GM12891 (cell line): ENCODE data around the gene LAYN.
A peak's percentile ranks its signal among the peaks of the same experiment; 100 is the strongest.

Experiments used
- DNase-seq: peaks from one replicate; pipeline ENCODE4 v3.0.0; 2011; ENCODE audit warnings: low spot score; ENCODE audit not compliant: insufficient read length
- FAIRE-seq: peaks from 2 replicates; lab custom pipeline; 2011; peaks lifted over from hg19 to GRCh38; lab: Jason Lieb, UNC
- PAX5 ChIP-seq: IDR thresholded peaks from 2 replicates; pipeline ENCODE4 v1.6.1; 2011; ENCODE audit warnings: low read length, moderate library complexity, mild to moderate bottlenecking; ENCODE audit not compliant: insufficient read depth, severe bottlenecking
- POLR2A ChIP-seq: IDR thresholded peaks from 2 replicates; pipeline ENCODE4 v1.6.1; 2011; ENCODE audit warnings: low read depth, low read length, control low read depth
- POLR2AphosphoS5 ChIP-seq: IDR thresholded peaks from 2 replicates; pipeline ENCODE4 v1.6.1; 2011; ENCODE audit warnings: low read depth, low read length, control low read depth
- POU2F2 ChIP-seq: IDR thresholded peaks from 2 replicates; pipeline ENCODE4 v1.6.1; 2011; ENCODE audit warnings: low read depth, mild to moderate bottlenecking, control low read depth, low read length, moderate library complexity
- SPI1 ChIP-seq: IDR thresholded peaks from 2 replicates; pipeline ENCODE4 v1.6.1; 2011; ENCODE audit warnings: low read depth, low read length, control low read depth
- TAF1 ChIP-seq: IDR thresholded peaks from 2 replicates; pipeline ENCODE4 v1.6.1; 2011; ENCODE audit warnings: low read depth, low read length, control low read depth

The LAYN gene

DNA sequence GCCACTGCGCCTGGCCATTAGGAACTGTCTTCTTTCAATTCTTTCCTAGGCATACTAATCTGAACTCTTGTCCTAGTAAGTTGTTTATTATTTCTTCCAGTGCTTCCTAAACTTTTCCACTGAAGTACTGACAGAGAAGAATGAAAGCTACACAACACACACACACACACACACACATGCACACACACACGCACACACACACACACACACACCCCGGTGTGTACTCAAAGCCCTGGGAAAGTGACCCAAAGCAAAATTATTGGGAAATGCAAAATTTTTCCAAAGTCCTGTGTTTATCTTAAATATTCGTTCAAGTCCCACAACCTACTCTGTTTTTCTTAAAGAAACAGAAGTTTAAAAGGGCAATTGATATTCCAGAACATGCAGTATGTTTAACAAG is 42.4 kb downstream of the LAYN start:
- DNase-seq (no peak), FAIRE-seq (no peak)
- TF ChIP-seq SPI1 (no peak), POLR2A (no peak), TAF1 (no peak), POLR2AphosphoS5 (no peak), PAX5 (no peak), POU2F2 (no peak)

DNA sequence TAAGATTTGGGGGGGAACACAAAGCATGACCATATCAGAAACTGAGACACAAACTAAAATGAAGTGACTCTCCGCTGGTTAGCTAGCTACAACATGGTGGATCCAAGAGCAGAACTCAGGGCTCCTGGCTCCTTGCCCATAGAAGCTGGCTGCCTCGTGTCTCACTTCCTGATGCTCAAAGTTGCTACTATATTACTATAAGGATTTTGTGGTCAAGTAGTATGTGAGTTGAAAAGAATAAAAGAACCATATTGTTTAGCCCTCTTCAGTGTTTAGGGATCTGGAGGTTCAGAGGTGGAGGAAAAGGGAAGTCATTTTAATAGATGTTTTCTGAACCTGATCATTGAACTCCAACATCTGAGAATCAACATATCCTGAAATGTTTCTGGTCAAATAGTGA is 44.9 kb downstream of the LAYN start:
- FAIRE-seq = no peak
- no peak for TF ChIP-seq POLR2AphosphoS5
- TF ChIP-seq POLR2A = no peak
- peak; percentile 19; the same call in 1 of the 2 replicates for TF ChIP-seq SPI1
- no peak for DNase-seq

DNA sequence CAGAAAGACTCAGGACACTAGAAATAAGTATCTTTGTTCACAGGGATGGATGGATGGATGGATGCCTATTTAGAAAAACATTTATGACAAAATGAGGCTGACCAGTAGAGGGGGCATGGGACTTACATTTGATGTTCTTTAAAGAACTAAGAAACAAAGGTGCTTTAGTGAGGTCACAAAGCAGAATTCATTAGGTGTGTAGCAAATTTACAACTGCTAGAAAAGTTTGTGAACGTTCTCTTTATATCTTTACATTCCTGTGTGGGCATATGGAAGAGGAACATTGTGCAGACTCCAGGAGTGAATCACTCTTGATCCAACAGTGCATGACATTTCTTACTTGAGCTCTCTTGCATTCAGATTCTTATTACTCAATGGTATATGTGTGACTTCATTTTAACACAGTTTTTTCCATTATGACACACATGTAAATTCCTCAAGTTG is 45.9 kb downstream of the LAYN start:
- FAIRE-seq (peak; percentile 87), DNase-seq (no peak)
- TF ChIP-seq TAF1 = no peak
- TF ChIP-seq SPI1 = no peak
- no peak for TF ChIP-seq PAX5
- TF ChIP-seq POLR2AphosphoS5 = no peak
- no peak for TF ChIP-seq POLR2A
- TF ChIP-seq POU2F2 = no peak

DNA sequence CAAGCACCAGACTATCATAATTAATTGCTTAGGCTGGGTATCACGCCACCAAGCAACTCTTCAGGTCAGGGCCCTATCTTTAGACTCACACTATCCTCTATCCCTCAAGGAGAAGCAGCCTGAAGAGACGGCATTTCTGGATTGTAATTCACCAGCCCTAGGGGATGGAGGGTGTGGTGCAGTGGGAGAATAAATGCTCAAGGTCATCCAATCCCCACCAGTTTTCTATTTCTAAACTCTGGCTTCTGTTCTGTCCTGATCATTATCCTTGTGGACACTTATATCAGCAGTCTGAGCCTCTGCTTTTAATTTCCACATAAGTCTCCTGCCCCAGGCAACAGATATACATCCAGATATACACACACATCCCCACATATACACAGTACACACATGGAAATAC is 48.6 kb downstream of the LAYN start:
- TF ChIP-seq POU2F2 (no peak), PAX5 (no peak), POLR2AphosphoS5 (no peak), POLR2A (no peak), SPI1 (no peak), TAF1 (no peak)
- DNase-seq (no peak), FAIRE-seq (no peak)

DNA sequence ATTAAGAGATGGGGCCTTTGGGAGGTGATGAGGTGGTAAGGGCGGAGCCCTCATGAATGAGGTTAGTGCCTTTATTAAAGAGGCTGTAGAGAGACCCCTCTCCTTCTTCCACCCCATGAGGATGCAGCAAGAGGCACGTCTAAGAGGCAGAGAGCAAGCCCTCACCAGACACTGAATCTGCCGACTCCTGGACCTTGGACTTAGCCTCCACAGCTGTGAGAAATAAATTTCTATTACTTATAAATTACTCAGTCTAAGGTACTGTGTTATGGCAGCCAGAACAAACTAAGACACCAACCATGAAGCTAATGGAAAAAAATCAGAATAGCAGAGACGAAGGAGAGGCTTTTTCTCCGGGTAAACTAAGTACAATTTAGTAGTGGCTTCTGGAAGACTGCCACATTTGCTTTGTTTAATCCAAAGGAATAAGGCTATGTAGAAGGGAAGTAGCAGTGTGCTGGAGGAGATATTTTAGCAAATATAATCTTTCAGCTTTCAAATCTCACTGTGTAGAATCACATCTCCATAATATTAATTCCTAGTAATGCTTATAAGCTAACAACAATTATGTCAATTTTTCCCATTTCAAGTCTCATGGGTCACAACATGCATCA is 49.5 kb downstream of the LAYN start:
- FAIRE-seq (no peak), DNase-seq (no peak)
- TF ChIP-seq POLR2A (no peak), TAF1 (no peak), PAX5 (no peak), SPI1 (no peak), POLR2AphosphoS5 (no peak), POU2F2 (no peak)

DNA sequence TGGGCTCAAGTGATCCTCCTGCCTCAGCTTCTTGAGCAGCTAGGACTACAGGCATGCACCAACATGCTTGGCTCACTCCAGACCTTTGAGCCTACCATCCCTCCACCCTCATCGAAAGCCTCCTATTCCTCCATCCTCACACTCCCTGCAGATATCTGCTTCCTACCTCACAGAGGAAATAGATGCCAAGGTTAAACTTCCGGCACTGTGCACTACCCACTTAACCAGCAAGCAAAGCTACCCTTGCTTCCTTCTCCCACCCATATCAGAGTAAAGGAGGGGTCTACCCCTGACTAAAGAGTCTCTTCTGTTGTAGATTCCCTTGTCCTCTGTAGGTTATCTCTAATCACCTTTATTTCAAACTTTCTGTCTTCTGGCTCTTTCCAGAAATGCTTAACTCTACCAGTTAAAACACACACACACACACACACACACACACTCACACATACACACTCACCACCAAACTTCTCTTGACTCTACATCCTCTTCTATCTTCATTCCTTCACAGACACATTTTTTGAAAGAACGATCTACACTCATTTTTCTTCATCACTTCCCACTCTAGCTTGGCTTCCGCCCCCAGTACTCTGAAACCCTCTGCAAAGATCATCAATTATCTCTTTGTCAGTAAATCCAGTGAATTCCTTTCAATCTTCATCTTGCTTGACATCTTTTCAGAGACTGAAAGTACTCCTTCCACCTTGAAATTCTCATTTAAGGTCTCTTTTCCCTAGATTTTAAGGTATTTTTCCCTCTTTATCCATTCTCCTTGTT is 50.9 kb downstream of the LAYN start:
- peak; percentile 54 for FAIRE-seq
- no peak for TF ChIP-seq TAF1
- no peak for TF ChIP-seq POLR2AphosphoS5
- TF ChIP-seq SPI1 = no peak
- no peak for TF ChIP-seq PAX5
- TF ChIP-seq POU2F2 = no peak
- TF ChIP-seq POLR2A = no peak
- no peak for DNase-seq

DNA sequence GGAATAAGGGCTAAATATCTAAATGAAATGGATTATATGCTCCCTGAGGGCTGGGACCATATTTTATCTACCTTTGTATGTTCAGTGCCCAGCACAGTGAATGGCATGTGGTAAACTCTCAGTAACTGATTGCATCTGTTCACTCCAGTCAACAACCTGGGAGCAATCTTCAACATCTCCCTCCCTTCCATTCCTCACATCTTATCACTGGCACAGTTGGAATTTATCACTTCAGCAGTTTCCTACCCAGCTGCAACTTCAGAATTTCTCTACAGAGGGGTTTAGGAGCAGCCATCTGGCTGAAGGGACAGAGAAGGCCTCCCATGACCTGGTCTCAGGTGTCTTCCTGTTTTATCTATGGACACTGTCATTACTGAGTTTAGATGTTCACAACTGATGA is 52.0 kb downstream of the LAYN start:
- FAIRE-seq (no peak), DNase-seq (no peak)
- TF ChIP-seq POLR2A (no peak), TAF1 (no peak), SPI1 (no peak), POU2F2 (no peak), PAX5 (no peak), POLR2AphosphoS5 (no peak)

DNA sequence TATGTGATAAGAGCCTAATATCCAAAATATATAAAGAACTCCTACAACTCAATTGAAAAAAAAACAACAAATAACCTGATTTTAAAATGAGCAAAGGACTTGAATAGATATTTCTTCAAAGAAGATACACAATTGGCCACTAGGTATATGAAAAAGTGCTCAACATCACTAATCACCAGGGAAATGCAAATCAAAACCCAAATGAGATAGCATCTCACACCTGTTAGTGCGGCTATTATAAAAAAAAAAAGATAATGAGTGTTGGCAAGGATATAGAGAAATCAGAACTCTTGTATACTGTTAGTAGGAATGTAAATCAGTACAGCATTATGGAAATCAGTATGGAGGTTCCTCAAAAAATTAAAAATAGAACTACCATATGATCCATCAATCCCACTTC is 55.8 kb downstream of the LAYN start:
- TF ChIP-seq POLR2A (no peak), POU2F2 (no peak), SPI1 (no peak), TAF1 (no peak), POLR2AphosphoS5 (no peak), PAX5 (no peak)
- DNase-seq (no peak), FAIRE-seq (no peak)

DNA sequence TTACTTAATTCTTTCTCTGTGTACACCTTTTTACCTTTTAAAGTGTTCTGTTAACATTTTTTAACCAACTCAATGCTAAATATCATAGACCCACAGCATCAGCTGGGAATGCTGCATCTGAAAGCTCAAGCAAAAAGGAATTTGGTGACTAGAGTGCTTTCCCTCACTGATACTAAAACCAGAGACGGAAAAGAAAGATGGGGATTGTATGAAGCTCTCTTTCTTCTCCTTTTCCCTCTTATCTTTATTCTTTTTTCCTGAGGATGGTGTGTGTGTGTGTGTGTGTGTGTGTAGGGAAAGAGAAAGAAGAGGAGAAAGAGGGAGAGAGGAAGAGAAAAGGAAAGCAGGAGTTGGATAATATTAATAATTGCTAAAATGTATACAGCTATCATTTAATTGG is 57.6 kb downstream of the LAYN start:
- TF ChIP-seq PAX5 (no peak), TAF1 (no peak), POLR2AphosphoS5 (no peak), POLR2A (no peak), POU2F2 (no peak), SPI1 (no peak)
- FAIRE-seq = no peak

DNA sequence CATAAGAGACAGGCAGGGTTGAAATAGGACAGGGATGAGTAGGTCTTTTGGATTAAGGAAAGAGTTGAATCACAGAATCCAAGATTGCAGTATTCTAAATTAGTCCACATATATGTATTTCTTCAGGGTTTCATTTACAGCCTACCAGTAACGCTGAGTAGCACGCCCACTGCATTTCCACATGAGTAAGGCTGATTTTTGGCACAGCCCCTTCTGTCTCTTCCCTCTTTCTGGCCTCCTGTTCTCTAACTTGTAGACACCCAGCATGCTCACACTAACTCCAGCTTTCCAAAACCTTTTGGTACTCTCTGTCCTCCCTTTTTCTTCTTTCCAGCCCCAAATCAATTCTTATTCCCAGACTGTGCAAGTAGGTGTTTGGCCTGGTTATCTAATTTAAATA is 58.0 kb downstream of the LAYN start:
- DNase-seq (no peak), FAIRE-seq (no peak)
- TF ChIP-seq POU2F2 = no peak
- no peak for TF ChIP-seq POLR2A
- TF ChIP-seq PAX5 = no peak
- no peak for TF ChIP-seq SPI1
- TF ChIP-seq TAF1 = no peak

More for the DNA sequence above, 57.6 kb downstream of the LAYN start:
- no peak for DNase-seq

DNA sequence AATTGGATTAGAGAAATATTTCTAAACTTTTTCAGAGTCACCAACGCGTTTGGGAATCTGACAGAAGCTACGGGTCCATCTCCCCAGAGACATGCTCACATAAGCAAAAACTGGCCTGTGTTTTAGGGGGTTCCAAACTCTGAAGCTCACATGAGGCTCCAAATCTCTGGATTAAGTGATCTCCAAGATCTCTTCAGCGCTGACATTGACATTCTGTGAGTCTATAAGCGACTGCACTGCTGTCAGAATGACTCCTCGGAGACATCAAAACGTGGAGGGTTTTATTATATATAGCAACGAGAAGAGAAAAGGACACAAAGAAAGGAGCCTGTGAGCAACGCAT is 61.1 kb downstream of the LAYN start:
- DNase-seq (no peak), FAIRE-seq (no peak)
- TF ChIP-seq SPI1 (no peak), POU2F2 (no peak), TAF1 (no peak), POLR2AphosphoS5 (no peak), PAX5 (no peak), POLR2A (no peak)
